Vagina (tissue), 2 donors: Measurements from ENCODE around the gene RASSF7.

ENCODE experiments used
- POLR2A ChIP-seq, 2 donors: fragments of 450-650 bp; IDR thresholded peaks; one replicate each; pipeline ENCODE4 v1.6.1; 2017; ENCODE audit warnings: antibody characterized with exemption in 2 of 2, mild to moderate bottlenecking in 2 of 2, moderate library complexity in 2 of 2
- POLR2AphosphoS5 ChIP-seq, 2 donors: sonication (generic); formaldehyde crosslinking; IDR thresholded peaks; one replicate each; pipeline ENCODE4 v1.9.0; 2017; ENCODE audit warnings: antibody characterized with exemption in 2 of 2, mild to moderate bottlenecking in 2 of 2, low read depth in 1 of 2; ENCODE audit not compliant: insufficient read depth in 1 of 2
- TF ChIP-seq, protein P1 (sequence below), 3 experiments: fragments of 450-650 bp in 2 of 3; fragments of 200-600 bp in 1 of 3; sonication (generic) in 1 of 3; IDR thresholded peaks; one replicate each; pipeline ENCODE4 v1.5.1; 2017 to 2019; ENCODE audit warnings: antibody characterized with exemption in 3 of 3, mild to moderate bottlenecking in 2 of 3, moderate library complexity in 2 of 3

DNA sequence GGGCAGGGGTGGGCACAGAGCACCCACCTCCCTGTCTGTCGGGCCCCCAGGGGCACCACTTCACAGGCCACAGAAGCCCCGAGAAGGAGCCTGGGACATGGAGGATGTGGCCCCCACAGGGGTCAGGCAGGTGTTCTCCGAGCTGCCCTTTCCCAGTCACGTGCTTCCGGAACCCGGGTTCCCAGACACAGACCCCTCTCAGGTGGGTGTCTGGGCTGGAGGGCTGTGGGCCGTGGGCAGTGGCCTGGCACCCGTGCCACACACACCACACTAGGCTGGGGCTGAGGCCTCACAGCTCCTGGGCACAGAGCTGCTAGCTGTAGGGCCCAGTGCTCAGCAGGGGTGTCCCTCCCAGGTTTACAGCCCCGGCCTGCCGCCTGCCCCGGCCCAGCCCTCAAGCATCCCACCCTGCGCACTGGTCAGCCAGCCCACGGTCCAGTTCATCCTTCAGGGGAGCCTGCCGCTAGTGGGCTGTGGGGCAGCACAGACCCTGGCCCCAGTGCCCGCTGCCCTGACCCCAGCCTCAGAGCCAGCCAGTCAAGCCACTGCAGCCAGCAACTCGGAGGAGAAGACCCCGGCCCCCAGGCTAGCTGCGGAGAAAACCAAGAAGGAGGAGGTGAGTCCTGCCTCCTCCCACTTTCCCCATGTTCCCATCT lies 49.5 kb downstream of the RASSF7 start:
- TF ChIP-seq, protein P1, sequence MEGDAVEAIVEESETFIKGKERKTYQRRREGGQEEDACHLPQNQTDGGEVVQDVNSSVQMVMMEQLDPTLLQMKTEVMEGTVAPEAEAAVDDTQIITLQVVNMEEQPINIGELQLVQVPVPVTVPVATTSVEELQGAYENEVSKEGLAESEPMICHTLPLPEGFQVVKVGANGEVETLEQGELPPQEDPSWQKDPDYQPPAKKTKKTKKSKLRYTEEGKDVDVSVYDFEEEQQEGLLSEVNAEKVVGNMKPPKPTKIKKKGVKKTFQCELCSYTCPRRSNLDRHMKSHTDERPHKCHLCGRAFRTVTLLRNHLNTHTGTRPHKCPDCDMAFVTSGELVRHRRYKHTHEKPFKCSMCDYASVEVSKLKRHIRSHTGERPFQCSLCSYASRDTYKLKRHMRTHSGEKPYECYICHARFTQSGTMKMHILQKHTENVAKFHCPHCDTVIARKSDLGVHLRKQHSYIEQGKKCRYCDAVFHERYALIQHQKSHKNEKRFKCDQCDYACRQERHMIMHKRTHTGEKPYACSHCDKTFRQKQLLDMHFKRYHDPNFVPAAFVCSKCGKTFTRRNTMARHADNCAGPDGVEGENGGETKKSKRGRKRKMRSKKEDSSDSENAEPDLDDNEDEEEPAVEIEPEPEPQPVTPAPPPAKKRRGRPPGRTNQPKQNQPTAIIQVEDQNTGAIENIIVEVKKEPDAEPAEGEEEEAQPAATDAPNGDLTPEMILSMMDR (IDR thresholded peaks at IDR 0.05) = no peak
- TF ChIP-seq POLR2AphosphoS5 (IDR thresholded peaks at IDR 0.05; ENCODE audit: insufficient read depth in 1 of 2, low read depth in 1 of 2) (no peak), POLR2A (IDR thresholded peaks at IDR 0.05) (no peak)
